Chondrocyte (in vitro differentiated cells): ENCODE measurements around the gene PAK4. TPM values are rescaled to one million over a fixed set of nuclear protein-coding genes. Genes with fewer than 3 reads are reported as not detected.

Source experiments
- DNase-seq: peaks from one replicate; pipeline ENCODE4 v3.0.0; 2021; ENCODE audit warnings: mixed read lengths, low spot score
- H3K27ac Mint-ChIP-seq: one replicate; pipeline ENCODE4 v1.8.0; 2021; ENCODE audit warnings: mild to moderate bottlenecking, moderate library complexity, mixed read lengths; ENCODE audit not compliant: unreplicated experiment
- H3K27me3 Mint-ChIP-seq: 2 replicates; pipeline ENCODE4 v1.8.0; 2021; ENCODE audit warnings: low read depth, mixed read lengths
- H3K36me3 Mint-ChIP-seq: 2 replicates; pipeline ENCODE4 v1.8.0; 2021; ENCODE audit warnings: low read depth, mixed read lengths
- H3K4me1 Mint-ChIP-seq: 2 replicates; pipeline ENCODE4 v1.8.0; 2021; ENCODE audit warnings: low read depth, mild to moderate bottlenecking, mixed read lengths
- H3K4me3 Mint-ChIP-seq: one replicate; pipeline ENCODE4 v1.8.0; 2021; ENCODE audit warnings: mild to moderate bottlenecking, moderate library complexity, mixed read lengths; ENCODE audit not compliant: unreplicated experiment
- H3K9me3 Mint-ChIP-seq: 2 replicates; pipeline ENCODE4 v1.8.0; 2021; ENCODE audit warnings: low read depth, mixed read lengths
- total RNA-seq: library from RNA; stranded (reverse); gene quantifications from 3 replicates; pipeline ENCODE4 v1.2.1, GENCODE V29; 2021
- TF ChIP-seq, protein P1 (sequence below): fragments of 200-600 bp; sonication (generic); IDR thresholded peaks from 2 replicates; pipeline ENCODE4 v1.5.0; 2021; ENCODE audit warnings: antibody characterized with exemption, mild to moderate bottlenecking, moderate library complexity

PAK4 gene
- total RNA-seq, 1 donor from 2014 or later, result 14.4 TPM

DNA sequence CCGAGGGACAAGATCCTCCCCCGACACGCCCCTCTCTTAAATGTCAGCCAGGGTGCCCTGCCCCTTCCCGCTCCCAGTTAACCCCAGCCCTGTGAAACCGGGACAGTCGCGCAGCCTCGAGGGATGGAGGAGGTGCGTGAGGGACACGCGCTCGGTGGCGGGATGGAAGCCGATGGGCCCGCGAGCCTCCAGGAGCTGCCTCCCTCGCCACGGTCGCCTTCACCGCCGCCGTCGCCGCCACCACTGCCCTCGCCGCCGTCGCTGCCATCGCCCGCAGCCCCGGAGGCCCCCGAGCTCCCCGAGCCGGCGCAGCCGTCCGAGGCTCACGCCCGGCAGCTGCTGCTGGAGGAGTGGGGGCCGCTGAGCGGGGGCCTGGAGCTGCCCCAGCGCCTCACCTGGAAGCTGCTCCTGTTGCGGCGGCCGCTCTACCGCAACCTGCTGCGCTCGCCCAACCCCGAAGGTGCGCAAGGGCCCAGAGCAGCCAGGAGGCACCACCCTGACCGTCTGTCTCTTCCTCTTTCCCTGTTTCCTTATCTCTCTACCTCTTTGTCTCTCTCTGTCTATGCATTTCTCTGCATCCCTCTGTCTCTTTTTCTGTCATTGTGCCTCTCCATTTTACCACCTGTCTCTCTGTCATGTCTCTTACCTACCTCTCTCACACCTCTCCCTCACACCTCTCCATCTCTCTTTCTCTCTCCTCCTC, 71.4 kb downstream of the PAK4 start, which contains the start of gene NCCRP1:
NCCRP1 (plus strand) TSS at position 105 of the 703 bp plus-strand sequence; CDS start at position 124, 19 bp downstream.
- TF ChIP-seq, protein P1, sequence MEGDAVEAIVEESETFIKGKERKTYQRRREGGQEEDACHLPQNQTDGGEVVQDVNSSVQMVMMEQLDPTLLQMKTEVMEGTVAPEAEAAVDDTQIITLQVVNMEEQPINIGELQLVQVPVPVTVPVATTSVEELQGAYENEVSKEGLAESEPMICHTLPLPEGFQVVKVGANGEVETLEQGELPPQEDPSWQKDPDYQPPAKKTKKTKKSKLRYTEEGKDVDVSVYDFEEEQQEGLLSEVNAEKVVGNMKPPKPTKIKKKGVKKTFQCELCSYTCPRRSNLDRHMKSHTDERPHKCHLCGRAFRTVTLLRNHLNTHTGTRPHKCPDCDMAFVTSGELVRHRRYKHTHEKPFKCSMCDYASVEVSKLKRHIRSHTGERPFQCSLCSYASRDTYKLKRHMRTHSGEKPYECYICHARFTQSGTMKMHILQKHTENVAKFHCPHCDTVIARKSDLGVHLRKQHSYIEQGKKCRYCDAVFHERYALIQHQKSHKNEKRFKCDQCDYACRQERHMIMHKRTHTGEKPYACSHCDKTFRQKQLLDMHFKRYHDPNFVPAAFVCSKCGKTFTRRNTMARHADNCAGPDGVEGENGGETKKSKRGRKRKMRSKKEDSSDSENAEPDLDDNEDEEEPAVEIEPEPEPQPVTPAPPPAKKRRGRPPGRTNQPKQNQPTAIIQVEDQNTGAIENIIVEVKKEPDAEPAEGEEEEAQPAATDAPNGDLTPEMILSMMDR, result no peak
- no peaks in the 10 kb centered on the region for H3K9me3 Mint-ChIP-seq
- peak within 1 kb of the TSS; percentile 25 for H3K4me3 Mint-ChIP-seq
- no peak for DNase-seq
- peaks cover 12% of the 10 kb centered on the region for H3K4me1 Mint-ChIP-seq
- H3K27ac Mint-ChIP-seq, result no peak within 1 kb of the TSS
- peaks cover 1% of the 10 kb centered on the region for H3K36me3 Mint-ChIP-seq
- peaks cover 58% of the 10 kb centered on the region for H3K27me3 Mint-ChIP-seq

DNA sequence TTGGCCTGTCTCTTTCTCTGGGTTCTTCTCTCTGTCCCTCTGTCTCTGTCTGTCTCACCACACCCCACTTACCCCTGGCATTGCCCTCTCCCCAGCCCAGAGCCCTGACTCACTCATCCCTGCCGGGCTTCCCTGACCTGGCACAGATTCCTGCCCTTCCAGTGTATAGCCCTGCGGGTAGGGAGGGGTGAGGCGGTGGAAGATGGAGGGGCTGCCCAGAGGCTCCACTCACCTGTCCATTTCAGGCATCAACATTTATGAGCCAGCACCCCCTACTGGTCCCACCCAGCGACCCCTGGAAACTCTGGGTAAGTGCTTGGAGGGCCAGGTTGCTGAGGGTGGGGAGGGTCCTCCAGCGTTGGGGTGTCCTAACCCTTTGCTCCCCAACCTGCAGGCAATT, 72.2 kb downstream of the PAK4 start:
- Mint-ChIP-seq H3K9me3 (no peaks in the 10 kb centered on the region), H3K36me3 (peaks cover 1% of the 10 kb centered on the region), H3K27ac (no peak overlapping the region), H3K27me3 (peaks cover 62% of the 10 kb centered on the region), H3K4me3 (no peak overlapping the region), H3K4me1 (peaks cover 12% of the 10 kb centered on the region)
- no peak for DNase-seq
- TF ChIP-seq, protein P1, result no peak

DNA sequence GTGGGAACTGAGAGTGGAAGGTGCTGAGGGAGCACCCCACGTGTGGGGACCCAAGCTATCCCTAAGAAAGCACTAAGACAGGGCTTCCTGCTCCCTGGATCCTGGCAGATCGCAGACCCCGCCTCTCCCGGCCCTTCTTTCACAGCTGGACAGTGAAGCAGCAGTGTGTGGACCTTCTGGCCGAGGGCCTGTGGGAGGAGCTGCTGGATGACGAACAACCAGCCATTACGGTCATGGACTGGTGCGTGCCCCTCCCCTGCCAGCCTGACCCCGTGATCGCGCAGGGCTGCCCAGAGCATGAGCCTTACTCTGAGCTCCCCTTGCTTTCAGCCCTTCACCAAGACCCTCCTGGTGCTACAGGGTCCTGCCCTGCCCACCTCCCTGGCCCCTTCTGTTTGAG, 73.4 kb downstream of the PAK4 start:
- Mint-ChIP-seq H3K4me1 (peaks cover 8% of the 10 kb centered on the region), H3K4me3 (no peak overlapping the region), H3K27ac (no peak overlapping the region), H3K36me3 (peaks cover 1% of the 10 kb centered on the region), H3K27me3 (peaks cover 59% of the 10 kb centered on the region), H3K9me3 (no peaks in the 10 kb centered on the region)
- no peak for DNase-seq
- TF ChIP-seq, protein P1, result no peak

DNA sequence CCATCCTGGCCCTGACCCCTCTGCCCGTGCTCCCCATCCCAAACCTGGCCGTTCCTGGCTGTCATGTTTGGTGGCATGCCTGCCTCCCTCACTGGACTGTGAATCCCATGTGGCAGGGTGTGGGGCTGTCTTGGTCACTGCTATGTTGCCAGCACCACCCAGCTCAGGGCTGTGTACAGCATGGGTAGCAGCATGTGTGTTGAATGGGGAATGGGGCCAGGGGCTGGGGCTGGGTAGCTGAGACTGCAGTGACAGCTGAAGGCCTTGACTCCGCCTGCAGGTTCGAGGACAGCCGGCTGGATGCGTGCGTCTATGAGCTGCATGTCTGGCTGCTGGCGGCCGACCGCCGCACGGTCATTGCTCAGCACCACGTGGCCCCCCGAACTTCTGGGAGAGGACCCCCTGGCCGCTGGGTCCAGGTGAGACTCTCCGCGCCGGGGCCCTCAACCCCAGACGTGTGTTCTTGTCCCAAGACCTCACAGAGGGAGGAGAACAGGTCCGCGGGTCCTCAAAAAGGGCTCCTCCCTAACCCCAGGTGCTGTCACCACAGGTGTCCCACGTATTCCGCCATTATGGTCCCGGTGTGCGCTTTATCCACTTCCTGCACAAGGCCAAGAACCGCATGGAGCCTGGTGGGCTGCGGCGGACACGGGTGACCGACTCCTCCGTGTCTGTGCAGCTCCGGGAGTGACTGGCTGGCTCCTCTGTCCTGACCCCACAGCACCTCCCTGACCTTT, 74.6 kb downstream of the PAK4 start:
- H3K36me3 Mint-ChIP-seq, result peaks cover 1% of the 10 kb centered on the region
- H3K4me3 Mint-ChIP-seq, result no peak overlapping the region
- H3K9me3 Mint-ChIP-seq, result no peaks in the 10 kb centered on the region
- TF ChIP-seq, protein P1, result no peak
- no peak for DNase-seq
- peaks cover 53% of the 10 kb centered on the region for H3K27me3 Mint-ChIP-seq
- no peak overlapping the region for H3K27ac Mint-ChIP-seq
- peaks cover 6% of the 10 kb centered on the region for H3K4me1 Mint-ChIP-seq

DNA sequence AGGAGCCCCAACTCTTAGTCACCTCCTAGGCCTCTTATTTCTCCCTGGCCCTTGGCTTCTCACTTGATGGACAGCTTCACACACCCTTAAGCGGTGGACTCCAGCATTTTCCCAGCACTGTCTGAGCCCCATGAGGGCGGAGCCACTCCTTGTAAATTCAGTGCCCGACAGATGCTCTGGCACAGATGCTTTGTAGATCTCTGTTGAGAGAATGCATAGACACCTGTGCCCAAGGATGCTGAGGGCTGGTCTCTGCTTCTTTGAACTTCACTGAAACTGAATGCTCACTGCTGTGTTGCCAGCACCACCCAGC, 75.2 kb downstream of the PAK4 start:
- Mint-ChIP-seq H3K4me3 (no peak overlapping the region), H3K9me3 (no peaks in the 10 kb centered on the region), H3K4me1 (peaks cover 6% of the 10 kb centered on the region), H3K27ac (no peak overlapping the region), H3K36me3 (peaks cover 1% of the 10 kb centered on the region), H3K27me3 (peaks cover 48% of the 10 kb centered on the region)
- TF ChIP-seq, protein P1, result no peak
- DNase-seq, result no peak
